ENCODE measurements around the gene TNIP2.

DNA sequence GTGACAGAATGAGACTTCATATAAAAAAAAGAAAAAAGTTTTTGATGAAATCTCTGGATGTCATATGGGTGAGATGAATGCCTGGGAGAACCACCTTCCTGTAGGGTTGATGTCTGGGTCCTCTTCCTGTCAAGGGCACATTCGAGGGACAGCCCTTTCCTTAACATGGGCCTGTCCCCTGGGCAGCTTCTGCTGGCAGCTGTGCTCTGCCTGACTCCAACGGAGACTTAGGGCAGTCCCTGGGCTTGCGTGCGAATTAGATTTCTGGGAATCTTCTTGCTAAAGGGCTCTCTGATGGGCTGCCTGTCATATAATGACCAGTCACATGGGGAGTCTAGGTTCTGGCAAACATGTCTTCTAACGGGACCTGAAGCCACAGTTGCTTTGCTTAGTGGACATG is 40.7 kb downstream of the TNIP2 start:
- TF ChIP-seq POLR2A (IDR thresholded peaks at IDR 0.05): no peak
- TF ChIP-seq, protein P1, sequence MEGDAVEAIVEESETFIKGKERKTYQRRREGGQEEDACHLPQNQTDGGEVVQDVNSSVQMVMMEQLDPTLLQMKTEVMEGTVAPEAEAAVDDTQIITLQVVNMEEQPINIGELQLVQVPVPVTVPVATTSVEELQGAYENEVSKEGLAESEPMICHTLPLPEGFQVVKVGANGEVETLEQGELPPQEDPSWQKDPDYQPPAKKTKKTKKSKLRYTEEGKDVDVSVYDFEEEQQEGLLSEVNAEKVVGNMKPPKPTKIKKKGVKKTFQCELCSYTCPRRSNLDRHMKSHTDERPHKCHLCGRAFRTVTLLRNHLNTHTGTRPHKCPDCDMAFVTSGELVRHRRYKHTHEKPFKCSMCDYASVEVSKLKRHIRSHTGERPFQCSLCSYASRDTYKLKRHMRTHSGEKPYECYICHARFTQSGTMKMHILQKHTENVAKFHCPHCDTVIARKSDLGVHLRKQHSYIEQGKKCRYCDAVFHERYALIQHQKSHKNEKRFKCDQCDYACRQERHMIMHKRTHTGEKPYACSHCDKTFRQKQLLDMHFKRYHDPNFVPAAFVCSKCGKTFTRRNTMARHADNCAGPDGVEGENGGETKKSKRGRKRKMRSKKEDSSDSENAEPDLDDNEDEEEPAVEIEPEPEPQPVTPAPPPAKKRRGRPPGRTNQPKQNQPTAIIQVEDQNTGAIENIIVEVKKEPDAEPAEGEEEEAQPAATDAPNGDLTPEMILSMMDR (IDR thresholded peaks at IDR 0.05): no peak
